Colon (tissue), 2 donors: ENCODE measurements around the gene TRAPPC13.
"Not testable (repeated sequence)": the region's sequence is repeated elsewhere in the genome, so short reads cannot be mapped to it uniquely, and the experiment has no call there.

ENCODE experiments used
- FAIRE-seq: peaks from 2 replicates; lab custom pipeline; 2012; peaks lifted over from hg19 to GRCh38; lab: Jason Lieb, UNC
- donor health status: control.
- donor health status: control.

TRAPPC13 gene

GRCh38 chr5:65624571-65625555 is at the start of gene TRAPPC13, which contains the start of gene SHLD3:
TSS of gene TRAPPC13 (plus strand) at chr5:65625027. CDS start at chr5:65625061, 34 bp downstream.
TSS of gene SHLD3 (plus strand) at chr5:65625027. CDS start at chr5:65629588, 4,561 bp downstream.
- FAIRE-seq = no peak

- no peak for FAIRE-seq
Measured at GRCh38 chr5:65577141-65577540, 47.7 kb upstream of the TRAPPC13 start.

- no peak for FAIRE-seq
Measured at GRCh38 chr5:65588694-65589093, 36.1 kb upstream of the TRAPPC13 start.

- FAIRE-seq = not testable (repeated sequence)
Measured at GRCh38 chr5:65601761-65602160, 23.1 kb upstream of the TRAPPC13 start.

- FAIRE-seq = no peak
Measured at GRCh38 chr5:65611524-65611923, 13.3 kb upstream of the TRAPPC13 start.

GRCh38 chr5:65612298-65612907 is 12.4 kb upstream of the TRAPPC13 start:
- FAIRE-seq = no peak

- FAIRE-seq = no peak
Measured at GRCh38 chr5:65620021-65620420, 4.8 kb upstream of the TRAPPC13 start.

GRCh38 chr5:65621961-65622360 is 2.9 kb upstream of the TRAPPC13 start:
- FAIRE-seq = not testable (repeated sequence)

GRCh38 chr5:65623482-65623881 is 1.3 kb upstream of the TRAPPC13 start:
- no peak for FAIRE-seq

- no peak for FAIRE-seq
Measured at GRCh38 chr5:65624025-65624570, 729 bp upstream of the TRAPPC13 start, which contains the start of gene TRIM23. TSS of gene TRIM23 (minus strand) at chr5:65624333. CDS start at chr5:65624274, 59 bp downstream.

- no peak for FAIRE-seq
Measured at GRCh38 chr5:65625743-65626142, 916 bp downstream of the TRAPPC13 start.

- FAIRE-seq = no peak
Measured at GRCh38 chr5:65630981-65631380, 6.2 kb downstream of the TRAPPC13 start.

GRCh38 chr5:65640240-65640639 is 15.4 kb downstream of the TRAPPC13 start:
- FAIRE-seq = no peak

GRCh38 chr5:65646938-65647337 is 22.1 kb downstream of the TRAPPC13 start:
- FAIRE-seq = no peak

GRCh38 chr5:65647941-65648340 is 23.1 kb downstream of the TRAPPC13 start:
- FAIRE-seq = no peak

- FAIRE-seq = no peak
Measured at GRCh38 chr5:65651144-65651543, 26.3 kb downstream of the TRAPPC13 start.

GRCh38 chr5:65654713-65655112 is 29.9 kb downstream of the TRAPPC13 start:
- FAIRE-seq = no peak

GRCh38 chr5:65663804-65664521 is 39.1 kb downstream of the TRAPPC13 start:
- no peak for FAIRE-seq

GRCh38 chr5:65668696-65669095 is 43.9 kb downstream of the TRAPPC13 start:
- FAIRE-seq = no peak

GRCh38 chr5:65672796-65673195 is 48.0 kb downstream of the TRAPPC13 start:
- FAIRE-seq = no peak

GRCh38 chr5:65674749-65675148 is 49.9 kb downstream of the TRAPPC13 start:
- FAIRE-seq = no peak

GRCh38 chr5:65676056-65676455 is 51.2 kb downstream of the TRAPPC13 start:
- FAIRE-seq = not testable (repeated sequence)
